HepG2 (cell line): ENCODE measurements around the gene SF3B5. TPM values are rescaled to one million over a fixed set of nuclear protein-coding genes. Genes with fewer than 3 reads are reported as not detected.

Experiments used
- ATAC-seq: fragments of 200-7000 bp; cut with Tn5 transposase; 3 replicates; pipeline ENCODE4 v1.9.1; 2020; ENCODE audit warnings: mild to moderate bottlenecking, moderate library complexity
- BruUV-seq: library from RNA; stranded (reverse); fragments of 400-500 nt; replicated peaks from 2 replicates; lab custom pipeline; 2021; lab: Mats Ljungman, UMichigan
- CTCF ChIA-PET: fragments of 300-600 bp; formaldehyde crosslinking; extraction: SDS; loops from one replicate; lab custom pipeline; 2021; ENCODE audit warnings: low total read pairs, inconsistent platforms, low intra/inter-chr PET ratio; lab: Yijun Ruan, JAX
- POLR2A ChIA-PET: fragments of 350-600 bp; sonication (Branson Sonifier 250); formaldehyde crosslinking; loops from one replicate; lab custom pipeline; 2020; ENCODE audit warnings: antibody characterized with exemption, inconsistent platforms; lab: Yijun Ruan, JAX
- DNase-seq: peaks from one replicate; pipeline ENCODE4 v3.0.0-alpha.2; 2015; ENCODE audit warnings: low spot score
- FAIRE-seq: peaks from 3 replicates; lab custom pipeline; 2011; peaks lifted over from hg19 to GRCh38; lab: Jason Lieb, UNC
- H2AFZ ChIP-seq: one replicate; pipeline ENCODE4 v1.6.1; 2011; ENCODE audit warnings: low read length, inconsistent platforms
- H3K27ac ChIP-seq: fragments of 300-600 bp; 3 replicates; pipeline ENCODE4 v1.8.0; 2011; ENCODE audit warnings: mixed run types, mild to moderate bottlenecking, mixed read lengths, low read length, inconsistent platforms; ENCODE audit not compliant: insufficient read depth; ENCODE audit errors: extremely low read length
- H3K27me3 ChIP-seq, 2 experiments: fragments of 200-600 bp in 1 of 2; 2 replicates in 1 of 2; 3 replicates in 1 of 2; pipeline versions ENCODE4 v1.6.0 to v1.8.0; 2011; ENCODE audit warnings: low read length in 2 of 2, mild to moderate bottlenecking in 2 of 2, moderate library complexity in 2 of 2, inconsistent platforms in 1 of 2; ENCODE audit not compliant: insufficient read depth in 2 of 2, control insufficient read depth in 1 of 2
- H3K36me3 ChIP-seq, 2 experiments: fragments of 200-600 bp in 1 of 2; replicated peaks in 1 of 2; 2 replicates in 1 of 2; 3 replicates in 1 of 2; pipeline versions ENCODE4 v1.5.1 to v1.8.0; 2011; ENCODE audit warnings: low read length in 2 of 2, inconsistent platforms in 1 of 2; ENCODE audit not compliant: insufficient read depth in 2 of 2, control insufficient read depth in 1 of 2
- H3K4me1 ChIP-seq: 2 replicates; pipeline ENCODE4 v1.5.1; 2012; ENCODE audit warnings: low read length, inconsistent platforms; ENCODE audit not compliant: insufficient read depth
- H3K4me2 ChIP-seq: 2 replicates; pipeline ENCODE4 v1.6.0; 2011; ENCODE audit warnings: low read depth, low read length, inconsistent platforms
- H3K4me3 ChIP-seq, 3 experiments: fragments of 200-600 bp in 1 of 3; sonication (generic), shearing (Covaris generic) in 1 of 3; replicated peaks in 1 of 3; 2 replicates each; pipeline ENCODE4 v1.5.1; 2011 to 2016; ENCODE audit warnings: low read length in 3 of 3, inconsistent platforms in 2 of 3, low read depth in 2 of 3, mild to moderate bottlenecking in 2 of 3, control low read depth in 1 of 3, mixed read lengths in 1 of 3; ENCODE audit not compliant: insufficient read depth in 1 of 3
- H3K79me2 ChIP-seq: one replicate; pipeline ENCODE4 v1.6.1; 2011; ENCODE audit warnings: low read length, inconsistent platforms; ENCODE audit not compliant: insufficient read depth
- H3K9ac ChIP-seq: 2 replicates; pipeline ENCODE4 v1.6.0; 2011; ENCODE audit warnings: mild to moderate bottlenecking, low read depth, low read length, inconsistent platforms; ENCODE audit not compliant: insufficient read depth
- H3K9me3 ChIP-seq: 2 replicates; pipeline ENCODE4 v1.5.1; 2012; ENCODE audit warnings: mild to moderate bottlenecking, low read length
- H4K20me1 ChIP-seq: 2 replicates; pipeline ENCODE4 v1.6.0; 2011; ENCODE audit warnings: inconsistent platforms, mild to moderate bottlenecking, low read length, moderate library complexity; ENCODE audit not compliant: insufficient read depth
- GFI1 ChIP-seq: sonication (generic); formaldehyde crosslinking; IDR thresholded peaks from 2 replicates; pipeline ENCODE4 v1.5.0; 2020; ENCODE audit warnings: missing genetic modification reagents, mild to moderate bottlenecking, borderline replicate concordance
- KLF11 ChIP-seq: IDR thresholded peaks from 2 replicates; pipeline ENCODE4 v1.6.1; 2016; ENCODE audit warnings: missing compliant biosample characterization
- KMT2A ChIP-seq: sonication (generic); formaldehyde crosslinking; IDR thresholded peaks from 2 replicates; pipeline ENCODE4 v1.4.0; 2020; ENCODE audit warnings: missing genetic modification reagents
- MAFF ChIP-seq: IDR thresholded peaks from 2 replicates; pipeline ENCODE4 v1.6.1; 2011; ENCODE audit warnings: low read depth, low read length, improper control_type of control experiment
- MAFK ChIP-seq, 2 experiments: IDR thresholded peaks in 1 of 2; conservative IDR thresholded peaks in 1 of 2; 2 replicates each; pipeline ENCODE4 v1.6.1; 2011; ENCODE audit warnings: improper control_type of control experiment in 2 of 2, low read length in 2 of 2
- NFE2L2 ChIP-seq: fragments of 150-350 bp; IDR thresholded peaks from 2 replicates; pipeline ENCODE4 v1.6.1; 2014; ENCODE audit warnings: low read length
- NR2F1 ChIP-seq, 2 experiments: fragments of 450-650 bp in 1 of 2; formaldehyde crosslinking in 1 of 2; IDR thresholded peaks; 2 replicates each; pipeline versions ENCODE4 v1.5.0 to v1.6.1; 2016 to 2020; ENCODE audit warnings: mild to moderate bottlenecking in 1 of 2, missing compliant biosample characterization in 1 of 2, missing genetic modification reagents in 1 of 2, moderate library complexity in 1 of 2
- PCBP1 ChIP-seq: fragments of 200-400 bp; formaldehyde crosslinking; IDR thresholded peaks from 2 replicates; pipeline ENCODE4 v1.6.1; 2017; ENCODE audit warnings: mild to moderate bottlenecking, low read depth, low read length, borderline replicate concordance
- ZFP62 ChIP-seq: sonication (generic); formaldehyde crosslinking; IDR thresholded peaks from 2 replicates; pipeline ENCODE4 v1.4.0; 2020; ENCODE audit warnings: missing genetic modification reagents
- ZNF776 ChIP-seq: sonication (generic); formaldehyde crosslinking; IDR thresholded peaks from 2 replicates; pipeline ENCODE4 v1.4.0; 2020; ENCODE audit warnings: mild to moderate bottlenecking, missing genetic modification reagents
- ZSCAN12 ChIP-seq: sonication (generic); formaldehyde crosslinking; IDR thresholded peaks from 2 replicates; pipeline ENCODE4 v1.9.0; 2021; ENCODE audit warnings: mild to moderate bottlenecking, missing genetic modification reagents
- WGBS: methylation state at CpG from one replicate; pipeline ENCODE4 v1.1.6; 2017; ENCODE audit warnings: low lambda C conversion rate; 5-methylcytosine and 5-hydroxymethylcytosine counted together
- in situ Hi-C: cut with HindIII; loops from 2 replicates; pipeline ENCODE4 v1.10.0; 2017; ENCODE audit warnings: low pct_unique_long_range_greater_than_20kb; ENCODE audit not compliant: extremely low pct_ligation_motif_present
- intact Hi-C: fragments of 100-400 bp; cut with micrococcal nuclease; formaldehyde crosslinking; loops from one replicate; pipeline ENCODE4 v1.10.0; 2022; ENCODE audit not compliant: unreplicated experiment
- polyA plus RNA-seq, 8 experiments: library from polyadenylated mRNA; depleted of rRNA in 3 of 8; stranded (reverse) in 7 of 8; unstranded in 1 of 8; fragments of >200 nt; fragmentation: Illumina TruSeq in 4 of 8; extraction: Trizol in 4 of 8; gene quantifications; 2 replicates each; pipeline versions ENCODE4 v1.2.1 to v1.2.3, GENCODE V29; 2011 to 2016; ENCODE audit warnings: low read depth in 4 of 8, missing spikeins in 1 of 8, mixed read lengths in 1 of 8; ENCODE audit not compliant: insufficient read depth in 1 of 8
- total RNA-seq, 5 experiments: library from RNA; depleted of rRNA; stranded (reverse); fragments of >200 nt; fragmentation: Illumina TruSeq; extraction: Trizol; gene quantifications; 2 replicates each; pipeline ENCODE4 v1.2.3, GENCODE V29; 2016; ENCODE audit warnings: low read depth in 1 of 5

The SF3B5 gene
- total and polyA plus RNA-seq, 2 of the 13 experiments (the other 11 are each of a cell fraction or from before 2014, with no cell fraction given): 263 to 292 TPM

GRCh38 chr6:144138542-144138941 lies 43.2 kb upstream of the SF3B5 start:
- CTCF ChIA-PET: no interaction called here
- WGBS: 25% methylated on average over 4 of the region's 4 CpGs
- in situ Hi-C loops: no loop called here
- no peak overlapping the region for H2AFZ ChIP-seq
- DNase-seq (no peak), FAIRE-seq (no peak), ATAC-seq (no peak)
- BruUV-seq: no TSS peak
- intact Hi-C loops: no loop called here
- H3K9ac ChIP-seq: no peak overlapping the region
- 0 out of 2 replicates have a peak, but pooled peaks cover under 1% of the 10 kb centered on the region for H3K4me1 ChIP-seq
- no peaks in the 10 kb centered on the region for H3K79me2 ChIP-seq
- H3K4me2 ChIP-seq: no peak overlapping the region
- no peaks in the 10 kb centered on the region for H3K36me3 ChIP-seq
- H3K27me3 ChIP-seq: 0 out of 5 replicates have a peak, but pooled peaks cover 0 to 1% of the 10 kb centered on the region in 2 experiments
- TF ChIP-seq GFI1 (CRISPR knock-in tag): no peak
- TF ChIP-seq ZSCAN12 (CRISPR knock-in tag): no peak
- TF ChIP-seq PCBP1: no peak
- TF ChIP-seq KMT2A (CRISPR knock-in tag): no peak
- no peak for TF ChIP-seq KLF11 (CRISPR knock-in tag)
- TF ChIP-seq NR2F1 (CRISPR knock-in tag; IDR thresholded peaks at IDR 0.05): no peak
- TF ChIP-seq ZFP62 (CRISPR knock-in tag): no peak
- peak; percentile 50; the same call in 1 of the 2 replicates for TF ChIP-seq MAFF
- TF ChIP-seq MAFK (conservative IDR thresholded peaks at IDR 0.05 in 1 of 2, IDR thresholded peaks at IDR 0.05 in 1 of 2; ENCODE audit: low read length in 2 of 2): peak; percentile 46 to 68; a peak in 3 of 4 replicates
- peak; percentile 23; the same call in 1 of the 2 replicates for TF ChIP-seq NFE2L2
- TF ChIP-seq ZNF776: no peak
- no peaks in the 10 kb centered on the region for H4K20me1 ChIP-seq
- POLR2A ChIA-PET: no interaction called here
- H3K27ac ChIP-seq: no peak overlapping the region
- no peaks in the 10 kb centered on the region for H3K9me3 ChIP-seq
- no peak overlapping the region for H3K4me3 ChIP-seq
